Psoas muscle (tissue), 8 donors: ENCODE results near the gene SYT9. TPM values are rescaled to one million over a fixed set of nuclear protein-coding genes. Genes with fewer than 3 reads are reported as not detected.

Experiments
- ATAC-seq, 4 donors: fragments of 200-7000 bp; cut with Tn5 transposase; one replicate each; pipeline ENCODE4 v1.9.1; 2020; ENCODE audit warnings: moderate library complexity in 3 of 4, mild to moderate bottlenecking in 2 of 4
- DNase-seq, 2 donors: peaks; one replicate each; pipeline ENCODE4 v3.0.0-alpha.2; 2020
- H3K27ac ChIP-seq: fragments of 200-600 bp; one replicate; pipeline ENCODE4 v1.8.0; 2022
- H3K27me3 ChIP-seq, 3 donors: fragments of 200-600 bp in 1 of 3; one replicate each; pipeline versions ENCODE4 v1.6.1 to v1.8.0; 2013 to 2022; ENCODE audit warnings: low read length in 2 of 3, mild to moderate bottlenecking in 2 of 3, moderate library complexity in 1 of 3; ENCODE audit not compliant: insufficient read depth in 3 of 3
- H3K36me3 ChIP-seq, 2 donors: fragments of 200-600 bp in 1 of 2; one replicate each; pipeline versions ENCODE4 v1.6.1 to v1.8.0; 2013 to 2022; ENCODE audit warnings: low read depth in 1 of 2, mild to moderate bottlenecking in 1 of 2, moderate library complexity in 1 of 2; ENCODE audit not compliant: insufficient read depth in 1 of 2
- H3K4me1 ChIP-seq: fragments of 200-600 bp; one replicate; pipeline ENCODE4 v1.8.0; 2022
- H3K4me3 ChIP-seq: fragments of 200-600 bp; one replicate; pipeline ENCODE4 v1.8.0; 2022; ENCODE audit warnings: mild to moderate bottlenecking
- H3K9me3 ChIP-seq: fragments of 200-600 bp; one replicate; pipeline ENCODE4 v1.8.0; 2022
- WGBS, 3 donors: extraction: QIAGEN DNeasy Blood & Tissue Kit; methylation state at CpG; one replicate each; pipeline versions ENCODE4 v1.1.6 to v1.1.7; 2013; 5-methylcytosine and 5-hydroxymethylcytosine counted together
- intact Hi-C, 2 donors: fragments of 100-400 bp; cut with DNase I; formaldehyde crosslinking; loops; one replicate each; pipeline versions ENCODE4 v1.11.0 to v1.14.2; 2022
- polyA plus RNA-seq, 3 donors: library from polyadenylated mRNA; stranded (reverse); fragments of 200-250 nt; gene quantifications; one replicate each; pipeline ENCODE4 v1.2.3, GENCODE V29; 2013
- total RNA-seq, 4 donors: library from RNA; stranded (reverse); fragmentation: NEBNext Ultra II Directional in 2 of 4; extraction: Animal tissue kit (Norgen Biotek cat#: 25700) in 2 of 4; gene quantifications; one replicate each; pipeline versions ENCODE4 v1.2.1 to v1.2.4, GENCODE V29; 2021 to 2023
- TF ChIP-seq, protein P1 (sequence below): fragments of 200-600 bp; IDR thresholded peaks from one replicate; pipeline ENCODE4 v1.8.0; 2022; ENCODE audit warnings: antibody characterized with exemption
- donor health status: healthy with polysubstance abuse.
- donor health status: DM: no; HTN: no; CAD: no; lungs with moderate emphysema.
- donor health status: Bipolar disorder and iron deficiency.
- donor health status: healthy.
- donor health status: DM: yes; HTN: yes; CAD: no.
- donor health status: DM: no; HTN: no; CAD: no.
- donor health status: DM: no; HTN: no; CAD: no.
- donor health status: DM: yes; HTN: yes; CAD: no.

The SYT9 gene
- total and polyA plus RNA-seq, 7 donors: 0.03 TPM; not detected in 5

DNA sequence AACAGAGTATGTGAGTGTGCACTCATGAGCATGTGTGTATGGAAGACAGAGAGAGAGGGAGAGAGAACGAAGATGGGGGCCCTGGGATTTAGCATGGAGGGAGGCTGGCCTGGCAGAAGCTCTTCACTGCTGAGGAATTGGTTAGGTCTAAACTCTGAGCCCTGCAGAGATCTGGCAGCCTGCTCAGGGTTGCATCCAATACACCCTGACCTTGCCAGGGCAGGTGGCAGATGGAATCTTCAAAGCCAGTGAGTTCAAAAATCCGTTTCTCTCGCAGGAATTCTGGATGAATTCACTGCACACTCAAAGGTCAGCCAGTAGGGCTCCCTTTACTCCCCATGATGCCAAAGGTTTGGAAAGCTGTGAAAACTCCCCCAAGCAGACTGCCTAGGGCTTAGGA is 172.2 kb downstream of the SYT9 start:
- Histone ChIP-seq H3K36me3 (no peaks in the 10 kb centered on the region), H3K27me3 (no peaks in the 10 kb centered on the region), H3K4me1 (no peaks in the 10 kb centered on the region), H3K9me3 (no peaks in the 10 kb centered on the region), H3K27ac (no peak overlapping the region), H3K4me3 (no peak overlapping the region)
- no peak for DNase-seq
- ATAC-seq: no peak
- TF ChIP-seq, protein P1, sequence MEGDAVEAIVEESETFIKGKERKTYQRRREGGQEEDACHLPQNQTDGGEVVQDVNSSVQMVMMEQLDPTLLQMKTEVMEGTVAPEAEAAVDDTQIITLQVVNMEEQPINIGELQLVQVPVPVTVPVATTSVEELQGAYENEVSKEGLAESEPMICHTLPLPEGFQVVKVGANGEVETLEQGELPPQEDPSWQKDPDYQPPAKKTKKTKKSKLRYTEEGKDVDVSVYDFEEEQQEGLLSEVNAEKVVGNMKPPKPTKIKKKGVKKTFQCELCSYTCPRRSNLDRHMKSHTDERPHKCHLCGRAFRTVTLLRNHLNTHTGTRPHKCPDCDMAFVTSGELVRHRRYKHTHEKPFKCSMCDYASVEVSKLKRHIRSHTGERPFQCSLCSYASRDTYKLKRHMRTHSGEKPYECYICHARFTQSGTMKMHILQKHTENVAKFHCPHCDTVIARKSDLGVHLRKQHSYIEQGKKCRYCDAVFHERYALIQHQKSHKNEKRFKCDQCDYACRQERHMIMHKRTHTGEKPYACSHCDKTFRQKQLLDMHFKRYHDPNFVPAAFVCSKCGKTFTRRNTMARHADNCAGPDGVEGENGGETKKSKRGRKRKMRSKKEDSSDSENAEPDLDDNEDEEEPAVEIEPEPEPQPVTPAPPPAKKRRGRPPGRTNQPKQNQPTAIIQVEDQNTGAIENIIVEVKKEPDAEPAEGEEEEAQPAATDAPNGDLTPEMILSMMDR: no peak
- WGBS, 3 donors: 31 to 64% (median 52%) methylated on average over 3 of the region's 3 CpGs
- intact Hi-C loops: no loop called here

DNA sequence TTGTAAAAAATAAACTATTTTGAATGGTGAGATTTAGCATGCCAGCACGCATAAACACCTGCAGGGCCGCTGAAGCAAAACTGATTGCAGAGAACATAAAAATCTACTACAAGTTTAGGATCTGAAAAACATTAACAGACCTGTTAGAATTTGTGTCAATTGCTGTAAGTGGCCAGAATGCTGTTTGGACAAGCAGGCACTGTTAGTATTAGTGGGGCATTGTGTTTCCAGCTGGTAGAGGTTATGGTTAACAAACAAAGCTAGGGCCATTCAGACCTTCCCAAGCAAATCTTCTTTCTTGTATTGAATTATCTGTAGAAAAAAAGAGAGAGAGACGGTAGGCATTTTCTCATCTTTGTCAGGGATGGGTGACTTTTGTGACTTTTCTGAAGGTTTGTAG is 176.0 kb downstream of the SYT9 start:
- H3K4me3 ChIP-seq: no peak overlapping the region
- no peak overlapping the region for H3K27ac ChIP-seq
- no peaks in the 10 kb centered on the region for H3K27me3 ChIP-seq
- 90 to 96% (median 93%) methylated on average over 3 of the region's 3 CpGs for WGBS, 3 donors
- H3K4me1 ChIP-seq: no peaks in the 10 kb centered on the region
- H3K36me3 ChIP-seq: no peaks in the 10 kb centered on the region
- TF ChIP-seq, protein P1: no peak
- intact Hi-C loops: no loop called here
- DNase-seq: no peak
- no peaks in the 10 kb centered on the region for H3K9me3 ChIP-seq
- no peak for ATAC-seq

DNA sequence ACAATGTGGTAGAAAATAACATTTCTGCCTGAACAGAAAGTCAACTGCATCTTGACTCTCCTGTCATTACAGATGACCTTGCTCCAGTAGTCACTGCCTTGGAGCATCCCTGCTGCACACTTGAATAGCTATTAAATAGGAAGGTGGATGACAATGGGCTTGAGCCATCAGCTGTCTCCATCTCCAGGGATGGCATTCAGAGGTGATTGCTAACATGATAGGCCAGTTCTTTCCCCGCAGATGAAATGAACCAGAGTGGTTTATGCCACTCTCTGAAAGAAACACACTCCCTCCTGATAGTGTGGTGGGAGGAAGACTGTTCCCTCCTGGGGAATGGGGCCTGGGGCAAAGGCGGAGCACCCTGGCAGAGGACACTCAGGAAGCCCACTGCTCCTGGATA is 176.5 kb downstream of the SYT9 start:
- Histone ChIP-seq H3K36me3 (no peaks in the 10 kb centered on the region), H3K27ac (no peak overlapping the region), H3K9me3 (no peaks in the 10 kb centered on the region), H3K4me1 (no peaks in the 10 kb centered on the region), H3K4me3 (no peak overlapping the region), H3K27me3 (no peaks in the 10 kb centered on the region)
- WGBS, 3 donors: 71 to 96% (median 88%) methylated on average over 2 of the region's 2 CpGs
- TF ChIP-seq, protein P1: no peak
- intact Hi-C loops: no loop called here
- no peak for DNase-seq
- no peak for ATAC-seq

DNA sequence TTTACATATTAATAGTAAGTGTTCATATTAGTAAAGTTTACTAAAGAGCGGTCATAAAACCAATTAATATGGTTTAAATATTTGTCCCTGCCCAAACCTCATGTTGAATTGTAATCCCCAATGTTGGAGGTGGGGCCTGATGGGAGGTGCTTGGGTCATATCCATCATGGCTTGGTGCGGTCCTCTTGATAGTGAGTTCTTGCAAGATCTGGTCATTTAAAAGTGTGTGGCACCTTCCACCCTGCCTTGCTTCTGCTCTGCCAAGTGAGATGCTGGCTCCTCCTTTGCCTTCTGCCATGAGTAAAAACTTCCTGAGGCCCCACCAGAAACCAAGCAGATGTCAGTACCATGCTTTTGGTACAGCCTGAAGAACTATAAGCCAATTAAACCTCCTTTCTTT is 178.8 kb downstream of the SYT9 start:
- intact Hi-C loops: no loop called here
- Histone ChIP-seq H3K4me3 (no peak overlapping the region), H3K4me1 (no peaks in the 10 kb centered on the region), H3K9me3 (no peaks in the 10 kb centered on the region), H3K36me3 (no peaks in the 10 kb centered on the region), H3K27me3 (no peaks in the 10 kb centered on the region), H3K27ac (no peak overlapping the region)
- TF ChIP-seq, protein P1: no peak
- ATAC-seq: no peak
- DNase-seq: no peak
- 93 to 95% (median 95%) methylated on average over 2 of the region's 2 CpGs for WGBS, 3 donors

DNA sequence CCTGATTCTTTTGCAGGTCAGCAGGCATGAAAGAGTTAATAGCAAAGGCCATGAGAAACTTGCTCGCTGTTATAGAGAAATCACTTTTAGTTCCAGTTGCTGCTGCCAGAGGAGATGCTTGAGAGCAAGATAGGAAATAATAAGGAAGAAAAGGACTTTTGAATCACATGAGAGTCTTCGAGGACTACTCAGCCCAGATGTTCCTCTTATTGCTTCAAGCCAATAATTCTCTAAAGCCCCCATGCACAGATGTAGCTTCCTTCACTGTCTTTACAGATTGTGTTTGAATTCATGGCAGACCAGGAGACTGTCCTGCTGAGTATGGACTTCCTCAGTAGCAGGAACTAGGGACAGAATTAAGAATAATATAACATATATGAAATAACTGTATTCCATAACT is 183.5 kb downstream of the SYT9 start:
- Histone ChIP-seq H3K36me3 (no peaks in the 10 kb centered on the region), H3K4me3 (no peak overlapping the region), H3K9me3 (no peaks in the 10 kb centered on the region), H3K27me3 (no peaks in the 10 kb centered on the region), H3K27ac (no peak overlapping the region), H3K4me1 (no peaks in the 10 kb centered on the region)
- no peak for DNase-seq
- 27 to 32% (median 30%) methylated on average over 2 of the region's 2 CpGs for WGBS, 3 donors
- TF ChIP-seq, protein P1: no peak
- intact Hi-C loops: no loop called here
- ATAC-seq: no peak
